ENCODE data around the gene USP28.
A peak's percentile ranks its signal among the peaks of the same experiment; 100 is the strongest.

Gene USP28

DNA sequence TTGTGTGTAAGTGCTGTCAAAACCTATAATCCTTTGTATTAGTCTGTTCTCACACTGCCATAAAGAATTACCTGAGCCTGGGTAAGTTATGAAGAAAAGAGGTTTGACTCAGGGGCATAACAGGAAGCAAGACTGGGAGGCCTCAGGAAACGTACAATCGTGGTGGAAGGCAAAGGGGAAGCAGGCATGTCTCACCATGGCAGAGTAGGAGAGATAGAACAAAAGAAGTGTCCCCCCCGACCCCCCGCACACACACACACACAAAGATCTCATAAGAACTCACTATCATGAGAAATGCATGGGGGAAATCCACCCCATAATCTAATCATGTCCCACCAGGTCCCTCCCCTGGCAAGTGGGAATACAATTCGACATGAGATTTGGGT, 2.3 kb upstream of the USP28 start:
- DNase-seq (ENCODE audit: insufficient read length, low spot score) (no peak), FAIRE-seq (no peak)
- TF ChIP-seq TAF1 (IDR thresholded peaks at IDR 0.05; ENCODE audit: low read depth, low read length): no peak
- no peak for TF ChIP-seq POLR2AphosphoS5 (IDR thresholded peaks at IDR 0.05; ENCODE audit: low read depth, low read length)
- TF ChIP-seq POU2F2 (IDR thresholded peaks at IDR 0.05; ENCODE audit: low read depth, low read length): no peak
- TF ChIP-seq SPI1 (IDR thresholded peaks at IDR 0.05; ENCODE audit: low read depth, low read length): no peak
- TF ChIP-seq POLR2A (IDR thresholded peaks at IDR 0.05; ENCODE audit: low read depth, low read length): no peak
- TF ChIP-seq PAX5 (IDR thresholded peaks at IDR 0.05; ENCODE audit: insufficient read depth, low read length, severe bottlenecking): no peak

DNA sequence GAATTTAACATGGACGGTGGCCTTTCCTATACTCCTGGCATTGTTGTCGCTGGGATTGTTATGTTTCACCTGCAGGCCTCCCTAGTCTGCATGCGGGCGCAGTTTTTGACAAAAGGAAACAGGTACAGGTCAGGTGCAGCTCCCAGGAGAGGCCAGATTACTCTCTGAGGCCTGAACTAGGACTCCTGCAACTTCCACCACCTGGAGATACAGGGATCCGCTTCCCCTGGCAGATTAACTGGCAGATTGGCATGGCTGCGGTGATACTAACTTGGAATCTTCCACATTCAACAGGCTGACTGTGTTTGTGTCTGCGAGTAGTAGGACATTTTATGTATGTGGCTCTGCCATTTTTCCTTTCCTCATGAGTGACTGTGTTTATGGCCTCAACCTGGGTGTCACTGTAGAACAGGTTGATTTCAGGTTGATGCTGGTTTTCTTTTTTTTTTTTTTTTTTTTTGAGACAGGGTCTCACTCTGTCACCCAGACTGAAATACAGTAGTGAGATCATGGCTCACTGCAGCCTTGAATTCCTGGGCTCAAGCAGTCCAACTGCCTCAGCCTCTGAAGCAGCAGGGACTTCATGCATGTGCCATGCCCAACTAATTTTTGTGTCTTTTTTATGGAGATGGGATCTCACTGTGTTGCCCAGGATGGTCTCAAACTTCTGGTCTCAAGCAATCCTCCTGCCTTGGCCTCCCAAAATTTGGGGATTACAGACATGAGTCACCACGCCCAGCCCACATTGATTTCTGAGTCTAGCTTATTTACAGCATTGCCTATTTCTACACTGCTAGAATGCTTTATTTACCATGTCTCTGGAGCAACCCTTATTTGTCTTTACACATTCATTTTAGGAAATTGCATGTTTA, 1.7 kb upstream of the USP28 start:
- TF ChIP-seq TAF1 (IDR thresholded peaks at IDR 0.05; ENCODE audit: low read depth, low read length) (no peak), POU2F2 (IDR thresholded peaks at IDR 0.05; ENCODE audit: low read depth, low read length) (no peak), PAX5 (IDR thresholded peaks at IDR 0.05; ENCODE audit: insufficient read depth, low read length, severe bottlenecking) (no peak), POLR2A (IDR thresholded peaks at IDR 0.05; ENCODE audit: low read depth, low read length) (no peak), POLR2AphosphoS5 (IDR thresholded peaks at IDR 0.05; ENCODE audit: low read depth, low read length) (no peak), SPI1 (IDR thresholded peaks at IDR 0.05; ENCODE audit: low read depth, low read length) (no peak)
- DNase-seq (ENCODE audit: insufficient read length, low spot score) (no peak), FAIRE-seq (peak; percentile 33)

DNA sequence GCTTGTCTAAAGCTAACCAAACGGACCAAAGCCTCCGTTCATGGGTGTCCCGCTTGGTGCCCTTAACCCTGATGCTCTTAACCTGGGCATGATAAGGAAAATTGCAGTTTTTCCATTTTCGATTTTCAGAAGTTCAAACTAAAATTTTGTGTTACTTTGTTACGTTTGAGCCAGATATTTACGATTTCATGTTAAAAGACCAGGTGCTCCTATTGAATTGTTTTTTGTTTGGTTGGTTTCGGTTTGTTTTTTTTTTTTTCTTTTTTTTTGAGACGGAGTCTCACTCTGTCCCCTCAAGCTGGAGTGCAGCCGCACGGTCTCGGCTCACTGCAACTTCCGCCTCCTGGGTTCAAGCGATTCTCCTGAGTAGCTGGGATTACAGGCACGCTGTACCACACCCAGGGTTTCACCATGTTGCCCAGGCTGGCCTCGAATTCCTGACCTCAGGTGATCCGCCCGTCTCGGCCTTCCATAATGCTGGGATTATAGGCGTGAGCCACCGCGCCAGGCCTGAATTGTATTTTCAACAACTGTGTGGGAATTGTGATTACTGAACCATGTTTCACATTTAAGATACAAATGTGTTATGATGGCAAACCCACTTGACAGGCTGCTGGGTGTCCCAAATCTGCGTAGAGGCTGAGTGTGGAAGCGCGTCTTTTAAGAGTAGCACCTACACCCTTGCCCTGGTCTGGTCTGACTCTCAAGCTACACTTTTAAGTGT, 864 bp upstream of the USP28 start:
- FAIRE-seq (no peak), DNase-seq (ENCODE audit: insufficient read length, low spot score) (no peak)
- TF ChIP-seq POU2F2 (IDR thresholded peaks at IDR 0.05; ENCODE audit: low read depth, low read length) (no peak), TAF1 (IDR thresholded peaks at IDR 0.05; ENCODE audit: low read depth, low read length) (no peak), POLR2A (IDR thresholded peaks at IDR 0.05; ENCODE audit: low read depth, low read length) (no peak)

DNA sequence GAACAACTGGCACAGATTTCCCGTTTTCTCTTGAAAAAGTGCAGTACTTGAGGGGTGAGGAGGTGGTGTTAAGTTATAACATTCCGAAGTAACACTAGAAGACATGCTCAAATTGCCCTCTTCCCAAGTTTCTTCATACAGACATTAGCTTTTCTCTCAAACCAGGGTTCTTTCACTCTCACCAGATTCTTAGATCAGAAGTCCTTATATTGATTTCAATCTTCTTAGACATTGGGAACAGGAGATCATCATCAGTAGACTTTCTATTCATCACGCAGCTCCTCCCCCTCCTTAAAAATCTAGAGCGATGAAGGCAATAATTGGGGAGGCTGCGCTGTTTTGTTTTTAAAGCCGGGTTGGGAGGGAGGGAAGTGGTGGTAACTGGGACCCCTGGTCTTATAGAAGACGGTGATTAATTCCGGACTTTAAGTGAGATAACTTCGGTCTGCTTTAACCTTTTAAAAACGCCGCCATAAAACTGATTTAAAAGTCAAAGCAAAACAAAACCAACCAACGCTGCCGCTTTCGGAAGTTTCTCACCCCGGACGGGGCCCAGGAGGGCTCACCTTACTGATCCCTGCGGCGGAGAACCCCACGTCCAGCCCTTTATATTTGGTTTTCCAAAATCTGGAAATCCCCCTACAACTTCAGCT, 665 bp downstream of the USP28 start:
- FAIRE-seq: peak; percentile 13
- DNase-seq (ENCODE audit: insufficient read length, low spot score): peak; percentile 7
- TF ChIP-seq POLR2A (IDR thresholded peaks at IDR 0.05; ENCODE audit: low read depth, low read length) (no peak), SPI1 (IDR thresholded peaks at IDR 0.05; ENCODE audit: low read depth, low read length) (no peak), PAX5 (IDR thresholded peaks at IDR 0.05; ENCODE audit: insufficient read depth, low read length, severe bottlenecking) (no peak), TAF1 (IDR thresholded peaks at IDR 0.05; ENCODE audit: low read depth, low read length) (no peak), POLR2AphosphoS5 (IDR thresholded peaks at IDR 0.05; ENCODE audit: low read depth, low read length) (no peak), POU2F2 (IDR thresholded peaks at IDR 0.05; ENCODE audit: low read depth, low read length) (no peak)

DNA sequence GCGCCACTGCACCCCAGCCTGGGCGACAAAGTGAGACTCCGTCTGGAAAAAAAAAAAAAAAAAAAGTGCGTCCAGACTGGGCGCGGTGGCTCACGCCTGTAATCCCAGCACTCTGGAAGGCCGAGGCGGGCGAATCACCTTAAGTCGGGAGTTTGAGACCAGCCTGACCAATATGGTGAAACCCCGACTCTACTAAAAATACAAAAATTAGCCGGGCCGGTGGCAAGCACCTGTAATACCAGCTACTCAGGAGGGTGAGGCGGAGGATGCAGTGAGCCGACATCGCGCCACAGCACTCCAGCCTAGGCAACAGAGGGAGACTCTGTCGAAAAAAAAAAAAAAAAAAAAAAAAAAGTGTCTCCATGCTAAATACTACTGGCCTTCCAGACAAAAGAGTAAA, 1.3 kb downstream of the USP28 start:
- no peak for TF ChIP-seq POLR2A (IDR thresholded peaks at IDR 0.05; ENCODE audit: low read depth, low read length)
- no peak for TF ChIP-seq POLR2AphosphoS5 (IDR thresholded peaks at IDR 0.05; ENCODE audit: low read depth, low read length)
- TF ChIP-seq PAX5 (IDR thresholded peaks at IDR 0.05; ENCODE audit: insufficient read depth, low read length, severe bottlenecking): no peak
- TF ChIP-seq POU2F2 (IDR thresholded peaks at IDR 0.05; ENCODE audit: low read depth, low read length): no peak
- no peak for TF ChIP-seq TAF1 (IDR thresholded peaks at IDR 0.05; ENCODE audit: low read depth, low read length)
- TF ChIP-seq SPI1 (IDR thresholded peaks at IDR 0.05; ENCODE audit: low read depth, low read length): no peak
- FAIRE-seq: no peak
- DNase-seq (ENCODE audit: insufficient read length, low spot score): no peak

DNA sequence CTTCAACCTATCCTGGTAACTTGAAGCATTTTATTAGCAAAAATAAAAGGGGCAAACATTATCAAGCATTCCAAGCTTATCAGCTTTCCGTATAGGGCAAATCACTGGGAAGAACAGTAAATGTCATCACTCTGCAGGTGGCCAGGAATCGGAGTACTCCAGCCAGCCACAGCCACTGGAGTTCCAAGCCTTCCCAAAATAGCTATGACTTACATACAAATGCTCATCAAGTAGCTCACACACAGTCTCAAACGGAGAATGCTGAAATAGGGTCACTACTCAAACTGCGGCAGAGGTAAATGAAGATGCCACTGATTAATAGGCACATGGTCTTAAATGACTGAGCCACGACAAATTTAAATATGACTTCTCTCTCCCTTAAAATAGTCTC, 2.1 kb downstream of the USP28 start:
- no peak for FAIRE-seq
- TF ChIP-seq POU2F2 (IDR thresholded peaks at IDR 0.05; ENCODE audit: low read depth, low read length) (no peak), SPI1 (IDR thresholded peaks at IDR 0.05; ENCODE audit: low read depth, low read length) (no peak), TAF1 (IDR thresholded peaks at IDR 0.05; ENCODE audit: low read depth, low read length) (no peak), POLR2A (IDR thresholded peaks at IDR 0.05; ENCODE audit: low read depth, low read length) (no peak), POLR2AphosphoS5 (IDR thresholded peaks at IDR 0.05; ENCODE audit: low read depth, low read length) (no peak), PAX5 (IDR thresholded peaks at IDR 0.05; ENCODE audit: insufficient read depth, low read length, severe bottlenecking) (no peak)
- DNase-seq (ENCODE audit: insufficient read length, low spot score): no peak

DNA sequence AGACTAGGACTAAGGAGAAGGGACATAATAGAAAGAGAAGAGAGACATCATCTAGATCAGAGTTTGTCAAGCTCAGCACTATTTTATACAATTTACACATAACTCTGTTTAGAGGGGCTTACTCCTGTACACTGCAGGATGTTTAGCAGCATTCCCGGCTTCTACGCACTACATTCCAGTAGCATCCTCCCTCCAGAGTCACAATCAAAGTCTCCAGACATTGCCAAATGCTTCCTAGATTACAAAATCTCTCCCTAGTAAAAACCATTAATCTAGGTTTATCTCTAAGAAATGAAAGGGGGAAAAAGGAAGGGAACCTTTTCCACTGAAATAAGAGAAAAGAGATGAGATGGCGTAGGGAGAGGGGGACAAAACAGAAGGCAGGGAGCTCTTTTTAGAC, 4.0 kb downstream of the USP28 start:
- DNase-seq (ENCODE audit: insufficient read length, low spot score) (no peak), FAIRE-seq (no peak)
- no peak for TF ChIP-seq TAF1 (IDR thresholded peaks at IDR 0.05; ENCODE audit: low read depth, low read length)
- TF ChIP-seq POU2F2 (IDR thresholded peaks at IDR 0.05; ENCODE audit: low read depth, low read length): no peak
- TF ChIP-seq SPI1 (IDR thresholded peaks at IDR 0.05; ENCODE audit: low read depth, low read length): no peak
- TF ChIP-seq PAX5 (IDR thresholded peaks at IDR 0.05; ENCODE audit: insufficient read depth, low read length, severe bottlenecking): no peak
- no peak for TF ChIP-seq POLR2AphosphoS5 (IDR thresholded peaks at IDR 0.05; ENCODE audit: low read depth, low read length)
- no peak for TF ChIP-seq POLR2A (IDR thresholded peaks at IDR 0.05; ENCODE audit: low read depth, low read length)

DNA sequence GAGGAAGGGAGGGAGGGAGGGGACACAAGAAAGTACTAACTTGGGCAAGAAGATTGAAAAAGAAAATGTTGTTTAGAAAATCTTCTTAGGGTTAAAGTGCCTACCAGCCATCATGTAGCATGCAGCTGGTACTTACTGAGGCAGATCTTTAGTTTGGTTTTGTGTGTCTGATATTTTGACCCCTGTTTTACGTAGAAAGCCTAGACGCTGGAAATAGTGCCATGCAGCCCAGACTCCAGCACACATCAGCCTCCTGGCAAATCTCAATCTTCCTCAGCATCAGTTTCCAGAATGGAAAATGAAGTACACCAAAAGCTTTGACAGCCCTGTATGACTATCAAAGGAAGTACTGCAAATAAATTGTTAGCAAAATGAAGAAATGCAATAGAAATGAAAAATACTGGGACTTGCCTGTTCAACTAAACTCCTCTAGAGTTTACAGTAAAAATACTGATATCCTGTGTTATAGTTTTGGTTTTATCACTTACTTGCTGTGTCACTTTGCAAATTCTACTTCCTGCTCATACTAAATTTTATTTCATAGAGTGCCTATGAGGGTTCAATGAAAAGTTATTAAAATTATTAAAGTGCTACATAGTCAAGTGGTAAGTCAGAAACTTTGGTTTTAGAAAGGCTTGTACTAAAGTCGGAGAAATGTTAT, 7.4 kb downstream of the USP28 start:
- TF ChIP-seq TAF1 (IDR thresholded peaks at IDR 0.05; ENCODE audit: low read depth, low read length): no peak
- no peak for TF ChIP-seq POLR2AphosphoS5 (IDR thresholded peaks at IDR 0.05; ENCODE audit: low read depth, low read length)
- no peak for TF ChIP-seq PAX5 (IDR thresholded peaks at IDR 0.05; ENCODE audit: insufficient read depth, low read length, severe bottlenecking)
- no peak for TF ChIP-seq POLR2A (IDR thresholded peaks at IDR 0.05; ENCODE audit: low read depth, low read length)
- no peak for TF ChIP-seq SPI1 (IDR thresholded peaks at IDR 0.05; ENCODE audit: low read depth, low read length)
- no peak for TF ChIP-seq POU2F2 (IDR thresholded peaks at IDR 0.05; ENCODE audit: low read depth, low read length)
- DNase-seq (ENCODE audit: insufficient read length, low spot score) (no peak), FAIRE-seq (no peak)
